Measurements from ENCODE around the gene ZNF536. TPM values are rescaled to one million over a fixed set of nuclear protein-coding genes. Genes with fewer than 3 reads are reported as not detected.

The ZNF536 gene
- total and polyA plus RNA-seq, 9 of the 15 experiments (the other 6 are each of a cell fraction or from before 2014, with no cell fraction given) = not detected

- TF ChIP-seq NKRF (IDR thresholded peaks at IDR 0.05; ENCODE audit: borderline replicate concordance) = no peak
Observed at GRCh38 chr19:30480097-30480496, 107.9 kb downstream of the ZNF536 start (continued).

GRCh38 chr19:30481063-30481462 is 108.9 kb downstream of the ZNF536 start:
- 2% methylated on average over 4 of the region's 4 CpGs for WGBS (ENCODE audit: insufficient coverage, low coverage, missing lambda C conversion rate)
- DNase-seq (ENCODE audit: extremely low read depth in 1 of 4, low spot score in 3 of 4) = no peak

More at GRCh38 chr19:30481063-30481462, 108.9 kb downstream of the ZNF536 start:
- ATAC-seq = no peak
- Histone ChIP-seq H3K27me3 (ENCODE audit: control insufficient read depth in 2 of 2, insufficient read depth in 2 of 2, low read length in 2 of 2) (peaks cover 0 to under 1% of the 10 kb centered on the region in 2 experiments; a peak in 1 of 5 replicates), H3K4me2 (ENCODE audit: insufficient read depth, low read length) (no peak overlapping the region), H3K9me1 (ENCODE audit: control insufficient read depth, insufficient read depth, low read length) (no peaks in the 10 kb centered on the region), H3K4me1 (replicated peaks in 1 of 2; ENCODE audit: control insufficient read depth in 2 of 2, insufficient read depth in 2 of 2, low read length in 2 of 2) (no peaks in the 10 kb centered on the region), H3K36me3 (ENCODE audit: control insufficient read depth, insufficient read depth, low read length) (no peaks in the 10 kb centered on the region), H3K9me3 (replicated peaks; ENCODE audit: control insufficient read depth, insufficient read depth, low read depth, low read length) (no peaks in the 10 kb centered on the region), H2AFZ (ENCODE audit: low read depth, low read length) (no peak overlapping the region), H3K27ac (ENCODE audit: extremely low read depth, low read depth, low read length) (no peak overlapping the region), H4K20me1 (replicated peaks; ENCODE audit: control insufficient read depth, insufficient read depth, low read length) (no peaks in the 10 kb centered on the region), H3K4me3 (no peak overlapping the region), H3K79me2 (ENCODE audit: control insufficient read depth, insufficient read depth, low read length) (no peaks in the 10 kb centered on the region), H3K9ac (ENCODE audit: insufficient read depth in 1 of 2, low read depth in 2 of 2, low read length in 2 of 2) (no peak overlapping the region)
- TF ChIP-seq SMARCC2 (IDR thresholded peaks at IDR 0.05; ENCODE audit: low read depth) = no peak
- in situ Hi-C loops (cut with MboI) = no loop called here
- ChIA-PET POLR2A (no interaction called here), CTCF (ENCODE audit: low intra/inter-chr PET ratio) (no interaction called here)
- intact Hi-C loops (cut with micrococcal nuclease) = no loop called here
- FAIRE-seq = no peak
- BruUV-seq (replicated peaks) = no TSS peak
